ENCODE results near the gene NPM3.

Gene NPM3

GRCh38 chr10:101784558-101784957 lies 1.3 kb upstream of the NPM3 start:
- in situ Hi-C loops (cut with MboI; ENCODE audit: low sequenced_read_pairs, unreplicated experiment), result loop anchor here (5.0 kb wide), 1 partner anchor 177 kb away; no protein-coding TSS in a partner anchor
- TF ChIP-seq CTCF (IDR thresholded peaks at IDR 0.05; ENCODE audit: borderline replicate concordance, control extremely low read depth, extremely low read depth, insufficient read depth, missing control alignments), result no peak
- DNase-seq (ENCODE audit: low spot score), result no peak

GRCh38 chr10:101783736-101784118 lies 481 bp upstream of the NPM3 start:
- DNase-seq (ENCODE audit: low spot score), result no peak
- TF ChIP-seq CTCF (IDR thresholded peaks at IDR 0.05; ENCODE audit: borderline replicate concordance, control extremely low read depth, extremely low read depth, insufficient read depth, missing control alignments), result no peak
- in situ Hi-C loops (cut with MboI; ENCODE audit: low sequenced_read_pairs, unreplicated experiment), result loop anchor here (5.0 kb wide), 1 partner anchor 176 kb away; no protein-coding TSS in a partner anchor

DNA sequence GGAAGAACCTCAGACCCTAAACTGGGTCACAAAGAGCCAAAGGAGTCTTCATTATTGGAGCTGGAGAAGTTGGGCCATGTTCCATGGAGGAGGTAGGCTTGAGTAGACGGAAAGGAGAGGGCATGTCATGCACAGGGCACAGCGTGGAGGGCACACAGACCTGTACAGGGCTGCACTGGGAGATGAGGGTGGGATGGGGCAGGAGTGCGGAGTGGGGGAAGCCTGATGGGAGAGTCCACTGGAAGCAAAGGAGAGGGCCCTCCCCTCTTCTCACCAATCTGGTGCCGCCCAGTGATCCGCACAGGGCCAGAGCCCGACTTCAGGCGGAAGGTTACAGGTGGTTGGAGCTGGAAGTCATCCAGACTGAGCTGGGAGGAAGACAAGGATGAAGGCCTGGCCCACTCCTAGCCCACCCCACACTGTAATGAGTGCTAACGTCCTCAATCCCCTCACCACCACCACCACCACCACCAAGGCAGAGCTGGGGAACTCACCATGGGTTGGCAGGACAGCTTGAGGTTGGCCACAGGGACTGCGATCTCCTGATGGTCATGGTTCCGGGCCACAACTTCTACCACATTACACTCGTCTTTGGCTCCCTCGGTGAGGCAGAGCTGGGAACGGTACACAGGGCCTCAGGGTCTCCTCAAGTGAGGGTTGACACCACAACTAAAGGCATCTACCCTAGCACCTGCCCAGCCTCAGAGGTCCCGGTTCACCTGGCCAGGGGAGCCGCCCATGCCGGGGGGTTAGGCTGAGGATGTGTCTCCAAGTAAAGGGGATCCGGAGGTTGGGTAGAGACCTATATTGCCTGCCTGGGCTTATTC lies 1.0 kb downstream of the NPM3 start:
- peak; percentile 36 for DNase-seq (ENCODE audit: low spot score)
- no peak for TF ChIP-seq CTCF (IDR thresholded peaks at IDR 0.05; ENCODE audit: borderline replicate concordance, control extremely low read depth, extremely low read depth, insufficient read depth, missing control alignments)
- in situ Hi-C loops (cut with MboI; ENCODE audit: low sequenced_read_pairs, unreplicated experiment), result loop anchor here (5.0 kb wide), 1 partner anchor 175 kb away; no protein-coding TSS in a partner anchor

DNA sequence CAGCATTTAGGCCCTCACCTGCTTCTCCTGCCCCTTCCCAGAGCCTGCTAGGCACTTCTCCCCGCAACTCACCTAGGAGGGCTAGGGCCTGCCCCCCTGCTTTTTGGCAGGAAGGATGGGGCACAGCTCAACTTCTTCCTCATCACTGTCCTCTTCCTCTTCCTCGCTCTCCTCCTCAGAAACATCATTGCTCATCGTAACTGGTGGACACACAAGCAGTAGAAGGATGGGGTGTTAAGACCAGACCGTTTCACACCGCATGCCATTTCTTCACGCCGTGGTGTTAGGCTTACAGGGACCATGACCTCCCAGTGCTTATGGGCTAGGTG lies 1.6 kb downstream of the NPM3 start:
- in situ Hi-C loops (cut with MboI; ENCODE audit: low sequenced_read_pairs, unreplicated experiment), result loop anchor here (5.0 kb wide), 1 partner anchor 174 kb away; no protein-coding TSS in a partner anchor
- DNase-seq (ENCODE audit: low spot score), result no peak
- no peak for TF ChIP-seq CTCF (IDR thresholded peaks at IDR 0.05; ENCODE audit: borderline replicate concordance, control extremely low read depth, extremely low read depth, insufficient read depth, missing control alignments)

DNA sequence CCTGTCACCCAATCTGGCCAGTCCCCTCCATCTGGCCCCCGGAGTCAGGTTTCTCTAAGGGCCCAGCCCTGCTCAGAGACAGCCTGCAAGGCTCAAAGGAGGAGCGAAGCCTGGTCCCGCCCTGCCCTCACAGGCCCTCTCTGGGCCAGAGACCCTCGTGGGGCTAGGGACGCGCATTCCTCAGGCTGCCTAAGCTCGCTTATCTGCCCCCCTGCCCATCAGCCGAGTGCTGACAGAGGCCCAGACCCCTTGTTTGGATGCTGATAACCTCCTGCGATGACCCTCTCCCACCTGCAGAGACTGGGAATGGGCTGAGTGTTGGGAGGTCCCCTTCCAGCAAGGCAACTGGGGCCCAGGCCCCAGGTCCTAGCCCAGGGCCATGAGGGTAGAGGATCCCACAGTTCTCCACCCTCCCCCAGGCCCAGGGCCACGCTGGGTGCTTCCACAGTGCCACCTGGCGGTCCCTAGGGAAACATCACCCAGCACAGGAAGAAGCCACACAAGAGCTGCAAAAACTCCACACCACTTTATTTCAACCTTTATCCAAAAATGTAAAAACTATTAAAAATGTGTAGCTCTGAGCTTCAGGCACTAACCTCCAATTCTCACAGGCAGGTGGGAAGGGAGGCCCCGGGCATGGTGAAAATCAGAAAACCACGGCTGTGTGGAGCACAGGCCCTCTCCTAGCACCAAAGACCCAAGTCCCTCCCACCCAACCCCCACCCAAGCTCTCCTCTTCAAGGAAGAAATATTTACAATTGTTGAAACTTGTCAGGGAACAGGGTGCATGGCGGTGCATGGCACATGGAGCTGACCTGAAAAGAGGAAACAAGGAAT lies 2.2 kb downstream of the NPM3 start:
- in situ Hi-C loops (cut with MboI; ENCODE audit: low sequenced_read_pairs, unreplicated experiment), result loop anchor here (5.0 kb wide), 1 partner anchor 174 kb away; no protein-coding TSS in a partner anchor
- TF ChIP-seq CTCF (IDR thresholded peaks at IDR 0.05; ENCODE audit: borderline replicate concordance, control extremely low read depth, extremely low read depth, insufficient read depth, missing control alignments), result peak; percentile 93
- peak; percentile 89 for DNase-seq (ENCODE audit: low spot score)

DNA sequence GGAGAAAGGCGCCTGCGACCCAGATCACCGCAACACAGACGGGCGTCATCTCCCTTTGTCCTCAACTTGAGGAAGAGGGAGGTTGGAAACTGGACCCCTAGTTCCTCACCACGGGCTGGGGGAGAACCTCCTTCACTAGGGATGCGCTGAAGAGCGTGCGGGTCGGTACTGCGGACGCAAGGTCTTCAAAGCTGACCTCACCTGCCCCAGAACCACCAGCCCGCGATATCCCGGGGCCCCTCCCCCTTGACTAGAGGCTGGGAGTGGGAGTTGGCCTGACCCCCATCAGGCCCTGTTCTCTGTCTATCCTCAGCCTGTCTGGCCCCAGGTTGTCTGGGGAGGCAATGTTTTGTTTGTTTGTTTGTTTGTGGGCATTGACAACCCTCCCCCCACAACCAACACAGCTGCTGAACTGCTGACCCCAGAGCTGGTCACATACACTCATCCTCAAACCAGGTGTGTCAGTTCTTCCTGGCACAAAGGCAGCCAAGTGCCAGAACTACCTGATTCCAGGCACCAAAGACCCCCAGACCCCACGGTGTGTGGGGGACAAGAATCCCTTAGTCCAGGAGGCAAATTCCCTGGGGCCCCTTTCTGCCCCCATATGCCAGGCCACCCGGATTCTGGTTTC lies 2.9 kb downstream of the NPM3 start:
- DNase-seq (ENCODE audit: low spot score), result peak; percentile 37
- no peak for TF ChIP-seq CTCF (IDR thresholded peaks at IDR 0.05; ENCODE audit: borderline replicate concordance, control extremely low read depth, extremely low read depth, insufficient read depth, missing control alignments)
- in situ Hi-C loops (cut with MboI; ENCODE audit: low sequenced_read_pairs, unreplicated experiment), result loop anchor here (5.0 kb wide), 1 partner anchor 173 kb away; no protein-coding TSS in a partner anchor
